ENCODE results near the gene POLR3E.

DNA sequence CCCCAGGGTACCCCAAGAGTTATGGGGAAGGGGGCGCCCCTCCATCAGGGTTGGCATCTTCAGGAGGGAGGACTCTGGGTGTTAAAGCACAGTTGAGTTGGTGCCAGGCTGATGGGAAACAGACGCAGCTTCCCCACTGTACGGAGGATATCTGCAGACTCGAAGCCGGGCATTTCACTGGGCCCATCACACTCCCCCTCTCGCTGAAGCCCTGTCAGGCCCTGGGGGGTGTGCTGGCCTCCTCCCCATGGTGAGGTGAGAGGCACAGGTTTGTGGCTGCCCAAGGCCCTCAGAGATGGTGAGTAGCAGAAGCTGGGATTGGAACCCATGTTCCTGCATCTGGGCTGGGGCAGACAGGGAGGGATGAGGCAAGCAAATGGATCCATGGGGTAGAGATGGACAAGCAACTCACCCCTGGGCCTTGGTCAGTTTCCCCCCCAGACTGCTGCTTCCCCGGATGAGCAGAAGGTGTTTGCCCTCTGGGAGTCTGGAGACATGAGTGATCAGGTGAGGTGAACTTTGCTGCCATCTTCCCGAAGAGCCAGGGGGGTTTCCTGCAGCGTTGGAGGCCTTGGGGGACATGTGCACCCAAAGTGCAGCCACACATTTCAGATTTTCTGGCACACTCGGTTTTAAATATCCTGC is 31.0 kb downstream of the POLR3E start:
- no peak for TF ChIP-seq TAF1 (conservative IDR thresholded peaks at IDR 0.05)
- TF ChIP-seq, protein P1, sequence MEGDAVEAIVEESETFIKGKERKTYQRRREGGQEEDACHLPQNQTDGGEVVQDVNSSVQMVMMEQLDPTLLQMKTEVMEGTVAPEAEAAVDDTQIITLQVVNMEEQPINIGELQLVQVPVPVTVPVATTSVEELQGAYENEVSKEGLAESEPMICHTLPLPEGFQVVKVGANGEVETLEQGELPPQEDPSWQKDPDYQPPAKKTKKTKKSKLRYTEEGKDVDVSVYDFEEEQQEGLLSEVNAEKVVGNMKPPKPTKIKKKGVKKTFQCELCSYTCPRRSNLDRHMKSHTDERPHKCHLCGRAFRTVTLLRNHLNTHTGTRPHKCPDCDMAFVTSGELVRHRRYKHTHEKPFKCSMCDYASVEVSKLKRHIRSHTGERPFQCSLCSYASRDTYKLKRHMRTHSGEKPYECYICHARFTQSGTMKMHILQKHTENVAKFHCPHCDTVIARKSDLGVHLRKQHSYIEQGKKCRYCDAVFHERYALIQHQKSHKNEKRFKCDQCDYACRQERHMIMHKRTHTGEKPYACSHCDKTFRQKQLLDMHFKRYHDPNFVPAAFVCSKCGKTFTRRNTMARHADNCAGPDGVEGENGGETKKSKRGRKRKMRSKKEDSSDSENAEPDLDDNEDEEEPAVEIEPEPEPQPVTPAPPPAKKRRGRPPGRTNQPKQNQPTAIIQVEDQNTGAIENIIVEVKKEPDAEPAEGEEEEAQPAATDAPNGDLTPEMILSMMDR (IDR thresholded peaks at IDR 0.05; ENCODE audit: low read depth, low read length, missing input control), result no peak
- TF ChIP-seq, protein P2, sequence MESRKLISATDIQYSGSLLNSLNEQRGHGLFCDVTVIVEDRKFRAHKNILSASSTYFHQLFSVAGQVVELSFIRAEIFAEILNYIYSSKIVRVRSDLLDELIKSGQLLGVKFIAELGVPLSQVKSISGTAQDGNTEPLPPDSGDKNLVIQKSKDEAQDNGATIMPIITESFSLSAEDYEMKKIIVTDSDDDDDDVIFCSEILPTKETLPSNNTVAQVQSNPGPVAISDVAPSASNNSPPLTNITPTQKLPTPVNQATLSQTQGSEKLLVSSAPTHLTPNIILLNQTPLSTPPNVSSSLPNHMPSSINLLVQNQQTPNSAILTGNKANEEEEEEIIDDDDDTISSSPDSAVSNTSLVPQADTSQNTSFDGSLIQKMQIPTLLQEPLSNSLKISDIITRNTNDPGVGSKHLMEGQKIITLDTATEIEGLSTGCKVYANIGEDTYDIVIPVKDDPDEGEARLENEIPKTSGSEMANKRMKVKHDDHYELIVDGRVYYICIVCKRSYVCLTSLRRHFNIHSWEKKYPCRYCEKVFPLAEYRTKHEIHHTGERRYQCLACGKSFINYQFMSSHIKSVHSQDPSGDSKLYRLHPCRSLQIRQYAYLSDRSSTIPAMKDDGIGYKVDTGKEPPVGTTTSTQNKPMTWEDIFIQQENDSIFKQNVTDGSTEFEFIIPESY (IDR thresholded peaks at IDR 0.05), result no peak
- TF ChIP-seq EGR1 (IDR thresholded peaks at IDR 0.05; ENCODE audit: low read depth in 2 of 2), result no peak
- no peak for TF ChIP-seq GABPA (IDR thresholded peaks at IDR 0.05 in 1 of 2, conservative IDR thresholded peaks at IDR 0.05 in 1 of 2)
- TF ChIP-seq, protein P3, sequence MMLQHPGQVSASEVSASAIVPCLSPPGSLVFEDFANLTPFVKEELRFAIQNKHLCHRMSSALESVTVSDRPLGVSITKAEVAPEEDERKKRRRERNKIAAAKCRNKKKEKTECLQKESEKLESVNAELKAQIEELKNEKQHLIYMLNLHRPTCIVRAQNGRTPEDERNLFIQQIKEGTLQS (IDR thresholded peaks at IDR 0.05), result no peak
- TF ChIP-seq RAD21 (IDR thresholded peaks at IDR 0.05), result no peak
- TF ChIP-seq, protein P4, sequence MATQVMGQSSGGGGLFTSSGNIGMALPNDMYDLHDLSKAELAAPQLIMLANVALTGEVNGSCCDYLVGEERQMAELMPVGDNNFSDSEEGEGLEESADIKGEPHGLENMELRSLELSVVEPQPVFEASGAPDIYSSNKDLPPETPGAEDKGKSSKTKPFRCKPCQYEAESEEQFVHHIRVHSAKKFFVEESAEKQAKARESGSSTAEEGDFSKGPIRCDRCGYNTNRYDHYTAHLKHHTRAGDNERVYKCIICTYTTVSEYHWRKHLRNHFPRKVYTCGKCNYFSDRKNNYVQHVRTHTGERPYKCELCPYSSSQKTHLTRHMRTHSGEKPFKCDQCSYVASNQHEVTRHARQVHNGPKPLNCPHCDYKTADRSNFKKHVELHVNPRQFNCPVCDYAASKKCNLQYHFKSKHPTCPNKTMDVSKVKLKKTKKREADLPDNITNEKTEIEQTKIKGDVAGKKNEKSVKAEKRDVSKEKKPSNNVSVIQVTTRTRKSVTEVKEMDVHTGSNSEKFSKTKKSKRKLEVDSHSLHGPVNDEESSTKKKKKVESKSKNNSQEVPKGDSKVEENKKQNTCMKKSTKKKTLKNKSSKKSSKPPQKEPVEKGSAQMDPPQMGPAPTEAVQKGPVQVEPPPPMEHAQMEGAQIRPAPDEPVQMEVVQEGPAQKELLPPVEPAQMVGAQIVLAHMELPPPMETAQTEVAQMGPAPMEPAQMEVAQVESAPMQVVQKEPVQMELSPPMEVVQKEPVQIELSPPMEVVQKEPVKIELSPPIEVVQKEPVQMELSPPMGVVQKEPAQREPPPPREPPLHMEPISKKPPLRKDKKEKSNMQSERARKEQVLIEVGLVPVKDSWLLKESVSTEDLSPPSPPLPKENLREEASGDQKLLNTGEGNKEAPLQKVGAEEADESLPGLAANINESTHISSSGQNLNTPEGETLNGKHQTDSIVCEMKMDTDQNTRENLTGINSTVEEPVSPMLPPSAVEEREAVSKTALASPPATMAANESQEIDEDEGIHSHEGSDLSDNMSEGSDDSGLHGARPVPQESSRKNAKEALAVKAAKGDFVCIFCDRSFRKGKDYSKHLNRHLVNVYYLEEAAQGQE (IDR thresholded peaks at IDR 0.05), result no peak
- TF ChIP-seq, protein P5, sequence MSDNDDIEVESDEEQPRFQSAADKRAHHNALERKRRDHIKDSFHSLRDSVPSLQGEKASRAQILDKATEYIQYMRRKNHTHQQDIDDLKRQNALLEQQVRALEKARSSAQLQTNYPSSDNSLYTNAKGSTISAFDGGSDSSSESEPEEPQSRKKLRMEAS (IDR thresholded peaks at IDR 0.05), result no peak
